ENCODE results near the gene CNN3. TPM values are rescaled to one million over a fixed set of nuclear protein-coding genes. Genes with fewer than 3 reads are reported as not detected.

The CNN3 gene
- polyA plus RNA-seq, 1 donor from 2014 or later, result 4.2 TPM

GRCh38 chr1:94872771-94873495 is 54.0 kb downstream of the CNN3 start:
- H3K4me1 Mint-ChIP-seq, result no peaks in the 10 kb centered on the region
- no peak overlapping the region for H3K4me3 Mint-ChIP-seq
- peaks cover 0 to 2% (median 0%) of the 10 kb centered on the region in 3 donors for H3K9me3 Mint-ChIP-seq
- H3K27ac Mint-ChIP-seq, result no peak overlapping the region
- H3K36me3 Mint-ChIP-seq, result peaks cover 2% of the 10 kb centered on the region
- peaks cover 19% of the 10 kb centered on the region for H3K27me3 Mint-ChIP-seq

DNA sequence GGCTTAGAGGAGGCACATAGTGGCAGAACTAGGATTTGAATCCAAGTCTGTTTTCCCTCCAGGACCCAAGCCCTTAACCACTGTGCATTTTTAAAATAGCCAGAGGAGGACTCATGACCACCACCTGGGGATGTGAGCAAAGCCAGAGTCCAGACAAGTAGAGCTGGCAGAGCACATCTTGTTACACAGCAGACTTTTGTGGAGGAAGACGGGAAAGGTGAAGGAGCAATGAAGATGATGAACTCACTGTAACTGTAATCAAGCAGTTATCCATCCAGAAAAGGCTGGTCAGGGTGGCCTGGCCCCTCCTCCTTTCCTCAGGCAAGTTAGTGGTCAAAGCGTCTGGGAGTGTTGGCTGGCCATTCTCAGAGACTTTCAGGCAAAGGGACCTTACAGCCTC is 55.9 kb downstream of the CNN3 start:
- no peak overlapping the region for H3K27ac Mint-ChIP-seq
- H3K4me3 Mint-ChIP-seq, result no peak overlapping the region
- peaks cover 2% of the 10 kb centered on the region for H3K36me3 Mint-ChIP-seq
- no peaks in the 10 kb centered on the region for H3K9me3 Mint-ChIP-seq
- peaks cover 10% of the 10 kb centered on the region for H3K27me3 Mint-ChIP-seq
- no peaks in the 10 kb centered on the region for H3K4me1 Mint-ChIP-seq

DNA sequence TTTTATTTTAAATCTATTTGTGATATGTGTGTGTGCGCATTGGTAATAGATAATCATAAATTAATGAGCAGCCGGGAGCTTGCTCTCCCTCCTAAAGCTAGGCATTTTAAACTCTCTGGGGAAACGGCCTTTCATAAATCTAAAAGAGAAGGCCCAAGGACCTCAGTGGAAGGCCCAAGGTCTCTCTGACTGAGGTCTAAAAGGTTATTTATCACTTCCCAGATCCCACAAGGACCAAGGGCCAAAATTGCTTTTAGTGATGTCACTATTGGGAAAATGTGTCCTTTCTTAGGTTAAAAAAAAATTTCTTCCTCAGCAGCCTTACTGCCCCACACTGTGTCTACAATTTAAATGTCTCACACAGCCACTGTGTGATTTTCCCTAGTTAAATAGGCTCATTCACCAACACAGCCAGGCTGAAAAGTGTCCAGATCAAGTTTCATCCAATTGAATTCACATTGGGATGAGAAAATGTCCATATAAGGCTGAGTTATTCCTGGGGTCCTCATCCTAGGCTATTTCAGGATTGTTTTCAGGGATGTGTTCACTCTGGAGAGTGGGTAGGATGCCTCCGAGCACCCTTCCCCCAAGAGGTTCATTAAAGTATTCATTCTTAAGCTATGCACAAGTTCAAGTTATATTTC is 60.6 kb downstream of the CNN3 start:
- no peaks in the 10 kb centered on the region for H3K9me3 Mint-ChIP-seq
- no peak overlapping the region for H3K27ac Mint-ChIP-seq
- no peaks in the 10 kb centered on the region for H3K27me3 Mint-ChIP-seq
- H3K36me3 Mint-ChIP-seq, result peaks cover 2% of the 10 kb centered on the region
- H3K4me3 Mint-ChIP-seq, result no peak overlapping the region
- H3K4me1 Mint-ChIP-seq, result no peaks in the 10 kb centered on the region

DNA sequence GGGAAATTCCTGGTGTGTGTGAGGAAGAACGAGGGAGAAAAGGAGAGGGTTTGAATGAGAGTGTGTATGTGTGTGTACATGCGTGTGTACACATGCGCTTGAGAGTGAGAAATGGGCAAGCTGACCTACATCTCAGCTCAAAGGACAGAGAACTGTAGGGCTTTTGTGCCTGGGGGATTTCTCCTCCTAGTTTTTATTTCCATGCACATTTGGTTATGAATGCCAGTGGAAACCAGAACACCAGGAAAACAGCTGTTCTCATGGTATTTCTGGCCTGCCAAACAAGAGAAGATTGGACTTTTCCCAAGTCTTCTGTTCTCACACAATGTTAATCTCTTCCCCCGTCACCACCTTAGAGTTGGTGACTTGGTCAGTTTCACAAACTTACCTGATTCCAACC is 61.5 kb downstream of the CNN3 start:
- H3K9me3 Mint-ChIP-seq, result no peaks in the 10 kb centered on the region
- no peak overlapping the region for H3K27ac Mint-ChIP-seq
- H3K4me1 Mint-ChIP-seq, result no peaks in the 10 kb centered on the region
- peaks cover 2% of the 10 kb centered on the region for H3K36me3 Mint-ChIP-seq
- no peaks in the 10 kb centered on the region for H3K27me3 Mint-ChIP-seq
- H3K4me3 Mint-ChIP-seq, result no peak overlapping the region

DNA sequence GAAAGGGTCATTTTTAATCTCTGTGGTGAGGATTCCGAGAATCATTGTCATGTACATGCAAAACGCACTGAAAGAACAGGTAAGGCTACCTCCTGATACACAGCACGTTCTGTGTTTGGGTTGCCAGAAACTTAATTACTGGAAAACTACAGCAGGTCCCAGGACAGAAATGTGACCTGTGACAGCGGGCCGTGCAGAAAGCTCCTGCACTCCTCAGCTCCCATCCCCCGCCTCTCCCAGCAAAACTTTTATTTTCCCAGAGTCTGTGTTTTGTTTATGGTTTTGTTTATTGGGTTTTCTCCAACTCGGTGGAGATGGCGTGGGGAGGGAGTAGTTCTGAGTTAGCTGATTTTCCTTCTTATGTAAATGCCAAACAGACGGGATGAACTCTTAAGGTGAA is 62.1 kb downstream of the CNN3 start:
- Mint-ChIP-seq H3K27me3 (no peaks in the 10 kb centered on the region), H3K27ac (no peak overlapping the region), H3K4me3 (no peak overlapping the region)

GRCh38 chr1:94863919-94864318 is 63.0 kb downstream of the CNN3 start:
- no peak overlapping the region for H3K27ac Mint-ChIP-seq
- H3K4me3 Mint-ChIP-seq, result no peak overlapping the region
- H3K4me1 Mint-ChIP-seq, result no peaks in the 10 kb centered on the region
- no peaks in the 10 kb centered on the region for H3K27me3 Mint-ChIP-seq
- H3K36me3 Mint-ChIP-seq, result no peaks in the 10 kb centered on the region
- no peaks in the 10 kb centered on the region for H3K9me3 Mint-ChIP-seq

More for the DNA sequence above, 62.1 kb downstream of the CNN3 start:
- no peaks in the 10 kb centered on the region for H3K4me1 Mint-ChIP-seq
- H3K36me3 Mint-ChIP-seq, result peaks cover 2% of the 10 kb centered on the region
- H3K9me3 Mint-ChIP-seq, result no peaks in the 10 kb centered on the region

DNA sequence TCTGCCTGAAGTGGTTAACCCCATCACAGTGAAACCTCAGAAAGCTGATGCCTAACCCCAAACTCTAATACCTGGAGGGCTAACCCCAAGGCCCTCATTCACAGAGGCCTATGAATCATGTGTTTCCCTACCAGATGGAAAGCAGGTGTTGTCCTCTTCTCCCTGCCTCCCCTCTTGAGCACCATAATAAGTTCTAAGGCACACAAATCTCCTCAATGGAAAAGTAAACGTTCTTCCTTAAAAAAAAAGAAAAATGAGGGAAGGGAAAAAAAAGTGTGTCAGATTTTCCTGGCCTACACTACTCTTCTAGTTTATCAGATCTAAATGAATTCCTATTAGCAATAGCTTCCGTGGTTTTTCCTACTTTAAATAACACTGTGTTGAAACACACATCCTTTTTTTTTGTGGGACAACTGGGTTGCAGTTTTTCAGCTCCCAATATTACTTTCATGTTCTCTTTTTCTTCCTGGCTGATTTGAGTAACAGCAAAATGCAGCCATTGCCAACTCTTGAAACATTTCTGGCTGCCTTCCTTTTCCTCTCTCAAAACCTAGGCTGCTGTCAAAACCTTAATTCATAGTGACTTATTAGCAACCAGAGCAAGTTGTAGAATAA is 63.5 kb downstream of the CNN3 start:
- Mint-ChIP-seq H3K27me3 (no peaks in the 10 kb centered on the region), H3K27ac (no peak overlapping the region), H3K4me3 (no peak overlapping the region), H3K36me3 (no peaks in the 10 kb centered on the region), H3K4me1 (no peaks in the 10 kb centered on the region), H3K9me3 (no peaks in the 10 kb centered on the region)

GRCh38 chr1:94862718-94863117 is 64.2 kb downstream of the CNN3 start:
- Mint-ChIP-seq H3K36me3 (no peaks in the 10 kb centered on the region), H3K4me3 (no peak overlapping the region), H3K27me3 (no peaks in the 10 kb centered on the region), H3K9me3 (no peaks in the 10 kb centered on the region), H3K4me1 (no peaks in the 10 kb centered on the region), H3K27ac (no peak overlapping the region)

- no peaks in the 10 kb centered on the region for H3K27me3 Mint-ChIP-seq
- peaks cover 2% of the 10 kb centered on the region for H3K36me3 Mint-ChIP-seq
- H3K4me3 Mint-ChIP-seq, result no peak overlapping the region
- no peaks in the 10 kb centered on the region for H3K9me3 Mint-ChIP-seq
- H3K4me1 Mint-ChIP-seq, result no peaks in the 10 kb centered on the region
- H3K27ac Mint-ChIP-seq, result no peak overlapping the region
Observed at GRCh38 chr1:94859174-94859573, 67.7 kb downstream of the CNN3 start.

GRCh38 chr1:94858276-94858675 is 68.6 kb downstream of the CNN3 start:
- Mint-ChIP-seq H3K27ac (peak overlapping the region in 1 of 3 donors; percentile 11), H3K9me3 (no peaks in the 10 kb centered on the region), H3K4me1 (no peaks in the 10 kb centered on the region), H3K27me3 (no peaks in the 10 kb centered on the region), H3K4me3 (no peak overlapping the region), H3K36me3 (peaks cover 2% of the 10 kb centered on the region)

GRCh38 chr1:94856868-94857267 is 70.0 kb downstream of the CNN3 start:
- Mint-ChIP-seq H3K4me1 (no peaks in the 10 kb centered on the region), H3K36me3 (peaks cover 2% of the 10 kb centered on the region), H3K4me3 (no peak overlapping the region), H3K27ac (no peak overlapping the region), H3K27me3 (no peaks in the 10 kb centered on the region), H3K9me3 (no peaks in the 10 kb centered on the region)

DNA sequence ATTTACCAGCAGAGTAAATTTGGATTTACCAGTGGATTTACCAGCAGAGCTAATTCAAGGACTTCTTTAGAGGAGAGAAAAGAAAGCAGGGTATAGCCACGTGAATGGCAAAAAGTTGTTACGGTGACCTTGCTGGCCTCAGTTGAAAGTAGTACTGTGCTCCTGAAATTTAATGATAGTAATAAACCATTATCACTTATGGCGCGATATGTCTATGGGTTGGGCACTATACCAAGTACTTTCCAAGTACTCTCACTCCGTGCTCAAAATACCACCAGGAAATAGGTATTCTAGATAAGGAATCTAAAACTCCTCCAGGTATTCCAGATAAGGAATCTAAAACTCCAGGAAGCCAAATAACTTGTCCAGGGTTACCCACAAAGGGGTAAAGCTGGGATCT is 70.9 kb downstream of the CNN3 start:
- Mint-ChIP-seq H3K4me3 (no peak overlapping the region), H3K9me3 (no peaks in the 10 kb centered on the region), H3K27ac (no peak overlapping the region), H3K4me1 (no peaks in the 10 kb centered on the region), H3K27me3 (no peaks in the 10 kb centered on the region), H3K36me3 (peaks cover 2% of the 10 kb centered on the region)

DNA sequence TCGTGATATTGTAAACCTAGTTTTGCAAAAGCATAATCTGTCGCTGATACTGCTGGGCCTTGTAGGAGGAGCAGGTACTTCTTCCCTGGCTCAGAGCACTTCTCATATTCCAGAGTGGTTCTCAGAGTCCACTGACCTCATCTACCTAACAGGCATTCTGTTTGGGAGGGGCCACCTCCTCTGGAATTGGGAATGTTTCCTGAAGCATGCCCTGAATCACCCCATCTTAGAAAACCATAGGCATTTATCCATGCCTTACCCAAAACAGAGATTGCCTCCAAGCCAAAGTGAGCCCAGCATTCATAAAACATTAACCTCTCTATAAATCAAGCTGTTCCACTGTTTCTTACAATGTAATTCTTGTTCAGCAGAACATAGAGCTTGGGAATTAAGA is 71.6 kb downstream of the CNN3 start:
- Mint-ChIP-seq H3K27me3 (no peaks in the 10 kb centered on the region), H3K9me3 (no peaks in the 10 kb centered on the region), H3K36me3 (peaks cover 2% of the 10 kb centered on the region), H3K4me3 (no peak overlapping the region), H3K4me1 (no peaks in the 10 kb centered on the region), H3K27ac (no peak overlapping the region)

DNA sequence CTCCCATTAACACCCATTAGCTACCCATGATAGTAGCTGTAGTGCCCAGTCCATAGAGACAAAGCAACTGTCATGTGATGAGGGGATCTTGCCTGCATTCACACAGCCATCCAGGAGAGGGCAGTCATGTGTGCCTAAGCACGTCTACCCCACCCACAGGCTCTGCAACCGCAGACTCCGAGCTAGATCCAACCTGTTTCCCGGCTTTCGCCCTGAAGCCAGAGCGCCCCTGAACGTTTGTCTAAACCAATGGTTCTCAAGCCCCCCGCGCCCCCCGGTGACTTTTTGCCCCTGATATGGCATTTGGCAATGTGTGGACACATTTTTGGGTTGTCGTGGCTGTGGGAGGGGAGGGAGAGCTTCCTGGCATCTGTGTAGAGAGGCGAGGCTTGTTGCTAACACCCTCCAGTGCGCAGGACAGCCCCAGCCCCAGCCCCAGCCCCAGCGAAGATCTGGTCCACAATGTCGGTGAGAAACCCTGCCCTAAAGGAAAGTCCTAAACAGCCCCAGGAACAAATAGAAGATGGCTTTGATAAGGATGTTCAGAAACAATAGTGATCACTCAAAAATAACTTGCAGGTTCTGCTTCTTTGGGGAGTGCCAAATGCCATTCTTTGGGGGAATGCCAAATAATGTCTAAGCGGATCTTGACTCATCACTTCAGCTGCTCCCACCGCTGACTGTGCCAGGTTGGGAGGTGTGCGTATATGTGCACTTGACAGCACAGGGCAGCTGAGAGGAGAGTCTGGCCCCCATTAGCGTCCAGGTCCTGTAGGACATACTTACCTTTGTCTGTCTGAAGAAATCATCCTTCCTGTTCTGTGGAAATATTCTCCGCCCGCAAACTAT is 72.2 kb downstream of the CNN3 start:
- Mint-ChIP-seq H3K36me3 (peaks cover 2% of the 10 kb centered on the region), H3K4me3 (no peak overlapping the region), H3K4me1 (no peaks in the 10 kb centered on the region), H3K27me3 (no peaks in the 10 kb centered on the region), H3K9me3 (no peaks in the 10 kb centered on the region), H3K27ac (no peak overlapping the region)

- Mint-ChIP-seq H3K27me3 (no peaks in the 10 kb centered on the region), H3K4me3 (no peak overlapping the region), H3K9me3 (no peaks in the 10 kb centered on the region), H3K36me3 (peaks cover 2% of the 10 kb centered on the region), H3K4me1 (no peaks in the 10 kb centered on the region), H3K27ac (no peak overlapping the region)
Observed at GRCh38 chr1:94852788-94853187, 74.1 kb downstream of the CNN3 start.

All from IgD-negative memory B cell (primary cell).